Activated CD4-positive, alpha-beta T cell treated with anti-CD3 and anti-CD28 coated beads, Interleukin-2, amount 50 U/mL, for 48 hours (primary cell): Measurements from ENCODE around the gene SMCO3.
"Not testable (repeated sequence)": the region's sequence is repeated elsewhere in the genome, so short reads cannot be mapped to it uniquely, and the experiment has no call there.

Experiments used
- DNase-seq, 2 experiments: peaks; one replicate each; pipeline ENCODE4 v3.0.0-alpha.2; 2020

Gene SMCO3

GRCh38 chr12:14774074-14774905 lies 39.7 kb downstream of the SMCO3 start:
- peak; percentile 90 to 91 for DNase-seq

GRCh38 chr12:14773685-14774073 lies 40.3 kb downstream of the SMCO3 start:
- DNase-seq = no peak

- no peak for DNase-seq
Observed at GRCh38 chr12:14772946-14773345, 41.0 kb downstream of the SMCO3 start.

GRCh38 chr12:14771651-14772137 lies 42.3 kb downstream of the SMCO3 start:
- DNase-seq = peak; percentile 11 to 19

- peak; percentile 96 to 97 for DNase-seq
Observed at GRCh38 chr12:14770496-14771461, 43.2 kb downstream of the SMCO3 start.

- peak; percentile 90 to 92 for DNase-seq
Observed at GRCh38 chr12:14769969-14770495, 44.0 kb downstream of the SMCO3 start.

GRCh38 chr12:14769466-14769968 lies 44.5 kb downstream of the SMCO3 start:
- DNase-seq = no peak

GRCh38 chr12:14768823-14769405 lies 45.1 kb downstream of the SMCO3 start:
- peak; percentile 54 to 65 for DNase-seq

- DNase-seq = no peak
Observed at GRCh38 chr12:14767617-14768016, 46.4 kb downstream of the SMCO3 start.

- no peak for DNase-seq
Observed at GRCh38 chr12:14766649-14767215, 47.2 kb downstream of the SMCO3 start.

GRCh38 chr12:14766020-14766419 lies 48.0 kb downstream of the SMCO3 start:
- not testable (repeated sequence) for DNase-seq

- DNase-seq = no peak
Observed at GRCh38 chr12:14765398-14765797, 48.6 kb downstream of the SMCO3 start.

GRCh38 chr12:14759711-14760280 lies 54.2 kb downstream of the SMCO3 start:
- DNase-seq = not testable (repeated sequence)

- DNase-seq = no peak
Observed at GRCh38 chr12:14756334-14757143, 57.4 kb downstream of the SMCO3 start.
